DMS79 treated with DMSO at 0.1 percent for 48 hours (cell line): Measurements from ENCODE around the gene REXO5.

Source experiments
- DNase-seq: peaks from one replicate; lab custom pipeline; 2025; lab: John Stamatoyannopoulos, UW

Gene REXO5

GRCh38 chr16:20871941-20872815 is 65.9 kb downstream of the REXO5 start:
- DNase-seq = no peak

DNA sequence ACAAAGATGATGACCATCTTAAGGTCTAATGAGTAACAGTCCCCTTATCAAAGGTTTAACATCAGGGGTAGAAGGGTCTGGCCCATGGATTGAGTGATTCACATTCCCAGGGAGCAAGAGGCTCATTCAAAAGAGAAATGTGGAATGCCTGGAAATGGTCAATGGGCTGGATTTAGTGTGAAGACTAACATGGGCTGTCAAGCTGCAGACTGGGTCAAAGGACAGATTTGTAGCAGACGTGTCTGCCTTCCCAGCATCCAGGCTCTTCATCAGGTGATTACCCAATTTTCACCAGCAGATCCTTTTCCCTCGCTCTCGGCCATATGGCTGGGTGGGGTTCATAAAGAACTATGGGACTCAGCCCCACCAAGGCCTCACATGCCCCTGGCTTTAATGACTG is 67.0 kb downstream of the REXO5 start:
- DNase-seq = no peak

DNA sequence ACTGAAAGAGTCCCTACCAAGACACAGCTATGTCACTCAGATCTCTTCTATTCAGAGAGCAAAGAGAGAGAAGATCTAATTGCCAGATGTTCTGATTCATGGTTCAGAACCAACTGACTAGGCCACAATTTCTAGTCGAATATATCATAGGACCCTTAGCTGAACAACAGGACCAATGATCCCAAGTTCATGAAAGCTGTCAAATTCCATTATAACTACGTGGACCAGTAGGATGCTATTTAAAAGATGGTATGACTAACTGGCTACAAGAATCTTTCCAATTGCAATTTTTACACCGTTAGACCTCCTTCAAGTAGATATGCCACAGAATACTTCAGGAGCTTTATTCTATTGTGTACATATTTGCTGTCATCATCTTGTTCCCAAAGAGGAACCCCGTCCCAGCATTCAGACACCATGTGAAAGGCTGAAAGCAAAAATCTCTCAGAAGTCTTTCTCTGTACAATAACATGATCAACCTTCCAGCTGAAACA is 67.8 kb downstream of the REXO5 start:
- no peak for DNase-seq

GRCh38 chr16:20875355-20875650 is 69.0 kb downstream of the REXO5 start:
- no peak for DNase-seq

DNA sequence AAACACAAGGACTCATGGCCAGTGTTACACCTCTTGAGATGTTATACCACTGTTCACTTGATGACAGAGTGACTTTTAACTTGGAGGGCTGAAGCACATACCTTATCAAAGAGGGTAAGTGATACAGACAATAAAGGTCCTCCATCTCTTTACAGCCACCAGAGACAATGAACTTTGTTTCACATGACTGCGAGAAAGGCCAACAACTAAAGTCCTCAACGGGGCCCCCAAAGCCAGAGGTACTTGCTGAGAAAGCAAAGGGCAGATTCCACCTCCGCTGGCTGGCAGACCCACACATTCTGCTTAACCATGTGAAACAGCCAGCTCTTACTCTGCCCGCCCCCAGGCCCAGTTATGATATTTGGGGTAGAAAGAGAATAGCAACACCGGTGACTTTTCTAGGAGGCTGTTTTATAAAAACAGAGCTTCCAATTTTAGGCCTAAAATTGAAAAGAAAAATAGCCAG is 72.4 kb downstream of the REXO5 start:
- no peak for DNase-seq

DNA sequence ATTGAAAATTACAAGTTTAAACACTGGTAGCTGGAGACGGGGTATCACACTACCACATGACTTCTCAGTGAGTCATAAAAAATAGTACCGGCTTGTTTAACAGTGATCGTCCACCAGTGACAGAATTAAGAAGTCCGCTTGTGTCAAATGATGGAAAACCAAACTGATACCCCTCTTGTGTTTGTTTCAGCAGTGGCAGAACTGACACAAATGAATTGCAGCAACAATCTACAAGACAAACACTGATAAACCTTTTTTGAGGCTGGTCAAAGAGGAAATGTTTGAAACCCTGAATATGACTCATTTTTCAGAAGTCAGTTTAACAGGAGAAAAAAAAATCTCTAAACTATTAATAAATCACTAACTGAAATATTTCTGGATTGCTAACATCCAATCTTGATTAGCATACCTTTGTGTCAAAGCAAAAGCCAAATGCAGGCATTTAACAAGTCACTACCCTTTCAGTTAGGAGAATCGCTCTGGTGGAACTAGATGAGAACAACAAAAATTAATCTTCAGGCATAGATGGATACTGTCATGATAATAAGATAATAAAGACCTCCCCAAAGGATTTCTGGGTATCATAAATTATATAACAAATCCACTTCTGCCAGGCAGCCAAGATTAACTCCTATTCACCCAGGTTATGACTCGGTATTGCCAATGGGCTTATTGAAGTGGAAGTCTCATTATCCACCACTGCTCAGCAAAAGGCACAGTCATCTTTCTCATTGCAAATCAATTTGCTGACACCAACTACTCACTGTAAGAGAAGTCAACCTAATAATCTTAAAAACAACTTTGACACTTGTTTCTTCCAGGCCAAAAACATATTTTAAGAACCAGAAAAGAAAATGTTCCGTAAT is 73.1 kb downstream of the REXO5 start:
- DNase-seq = no peak

DNA sequence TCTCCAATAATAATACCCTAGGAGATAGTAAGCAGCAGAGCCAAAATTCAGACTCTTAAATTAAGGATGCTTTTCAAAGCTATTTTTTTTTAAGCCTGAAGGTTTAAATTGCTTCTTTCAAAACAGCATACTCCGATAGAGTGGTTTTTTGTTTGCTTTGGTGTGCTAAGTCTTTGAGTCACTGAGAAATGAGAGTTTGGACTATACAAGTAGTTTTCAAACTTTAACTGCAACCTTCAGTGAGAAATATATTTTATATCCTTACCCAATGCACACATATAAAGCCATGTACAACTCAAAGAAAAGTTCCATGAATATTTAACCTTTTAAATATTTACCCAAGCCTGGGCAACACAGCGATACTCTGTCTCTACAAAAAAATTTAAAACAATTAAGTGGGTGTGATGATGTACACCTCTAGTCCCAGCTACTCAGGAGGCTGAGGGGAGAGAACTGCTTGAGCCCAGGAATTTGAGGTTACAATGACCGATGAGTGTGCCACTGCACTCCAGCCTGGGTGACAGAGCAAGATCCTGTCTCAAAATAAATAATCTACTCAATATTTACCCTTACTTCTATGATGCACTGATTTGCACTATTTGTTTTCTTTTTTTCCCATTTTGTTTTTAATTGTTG is 74.7 kb downstream of the REXO5 start:
- no peak for DNase-seq

- DNase-seq = no peak
Observed at GRCh38 chr16:20881503-20881878, 75.2 kb downstream of the REXO5 start.

- DNase-seq = no peak
Observed at GRCh38 chr16:20883554-20884239, 77.4 kb downstream of the REXO5 start.

DNA sequence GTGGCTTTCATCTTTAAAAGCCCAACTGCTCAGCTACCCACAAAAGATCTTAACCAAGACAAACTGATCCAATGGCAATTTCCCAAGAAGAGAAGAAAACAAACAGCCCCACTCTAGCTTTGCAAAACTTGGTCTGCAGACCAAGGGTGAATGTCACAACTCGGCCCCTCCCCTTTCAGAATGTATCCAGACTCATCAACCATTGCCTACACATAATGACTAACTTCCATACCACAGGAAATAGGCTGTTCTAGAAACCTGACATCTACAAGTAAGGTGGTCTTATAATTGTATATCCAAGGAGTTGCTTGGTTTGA is 77.9 kb downstream of the REXO5 start:
- DNase-seq = no peak

DNA sequence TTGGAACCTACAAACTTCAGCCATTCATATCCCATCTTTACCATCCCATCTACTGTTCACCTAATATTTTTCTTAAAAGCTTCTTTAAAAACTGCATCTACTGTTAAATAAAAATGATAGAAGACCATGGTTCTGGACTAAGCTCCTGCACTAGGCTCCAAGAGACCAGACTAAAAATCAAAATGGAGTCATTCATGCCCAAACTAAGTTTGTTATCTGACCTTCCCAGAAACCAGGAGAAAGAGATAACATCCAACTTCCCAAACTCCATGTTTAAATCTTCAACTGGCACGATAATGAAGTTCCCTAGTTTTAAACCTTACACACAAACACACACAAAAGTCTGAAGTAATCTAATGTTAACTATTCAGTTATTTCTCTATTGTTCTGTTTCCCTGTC is 80.0 kb downstream of the REXO5 start:
- DNase-seq = no peak

DNA sequence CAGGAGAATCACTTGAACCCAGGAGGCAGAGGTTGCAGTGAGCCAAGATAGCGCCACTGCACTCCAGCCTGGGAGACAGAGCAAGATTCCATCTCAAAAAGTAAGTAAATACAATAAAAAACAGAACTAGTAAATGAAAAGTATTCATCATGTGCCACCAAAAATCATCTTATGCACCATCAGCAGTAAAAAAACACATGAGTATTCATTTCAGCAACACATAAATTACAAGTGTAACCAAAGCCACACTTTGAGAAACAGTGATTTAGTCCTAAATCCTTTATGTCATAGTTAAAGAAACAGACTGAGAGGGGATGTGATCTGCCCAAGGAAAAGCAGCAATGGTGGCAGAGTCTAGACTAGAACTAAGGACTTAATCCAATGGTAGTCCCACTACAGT is 80.9 kb downstream of the REXO5 start:
- no peak for DNase-seq

GRCh38 chr16:20889625-20890275 is 83.4 kb downstream of the REXO5 start:
- no peak for DNase-seq

DNA sequence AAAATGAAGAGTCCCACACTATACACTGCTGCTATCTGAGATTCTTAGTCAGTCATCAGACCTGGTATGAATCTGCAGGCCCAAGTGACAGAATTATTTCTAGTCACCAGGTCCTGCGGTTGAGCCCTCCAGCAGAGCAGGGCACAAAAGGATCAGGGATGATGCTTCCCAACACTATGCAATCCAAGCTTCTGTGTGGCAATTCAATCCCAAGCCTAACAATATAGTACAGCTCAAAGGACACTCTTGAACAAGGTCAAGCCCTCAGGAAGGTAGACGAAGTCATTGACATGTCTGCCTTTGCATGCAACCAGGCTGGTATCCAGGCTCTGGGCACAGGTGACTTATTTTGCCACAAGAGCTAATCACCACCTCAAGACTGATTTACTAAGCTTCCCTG is 88.1 kb downstream of the REXO5 start:
- no peak for DNase-seq

GRCh38 chr16:20897253-20897897 is 91.0 kb downstream of the REXO5 start:
- DNase-seq = no peak

GRCh38 chr16:20897922-20898321 is 91.6 kb downstream of the REXO5 start:
- no peak for DNase-seq

DNA sequence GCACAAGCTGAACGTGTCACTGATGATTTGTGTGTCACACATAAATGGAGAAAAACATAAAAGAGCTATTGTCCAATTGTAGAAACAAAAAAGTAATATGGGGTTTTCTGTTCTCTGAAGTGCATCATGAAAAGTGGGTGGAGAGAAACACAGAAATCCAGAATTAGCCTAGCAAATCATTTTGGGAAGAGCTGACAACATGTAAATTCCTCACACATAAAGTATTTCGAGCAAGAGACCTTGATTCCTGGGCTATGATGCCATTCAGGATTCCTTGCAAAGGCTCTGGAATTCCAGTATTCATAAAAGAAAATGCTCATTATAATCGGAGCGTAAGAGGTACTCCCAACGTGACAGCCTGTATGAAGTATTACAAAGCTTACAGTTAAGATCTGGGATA is 92.7 kb downstream of the REXO5 start:
- no peak for DNase-seq
